ENCODE measurements around the gene FAM234A.

- no peak for TF ChIP-seq BHLHE40 (IDR thresholded peaks at IDR 0.05; ENCODE audit: borderline replicate concordance)
- TF ChIP-seq TARDBP (IDR thresholded peaks at IDR 0.05), result no peak
- no peak for TF ChIP-seq ZNF384 (IDR thresholded peaks at IDR 0.05)
- TF ChIP-seq SUZ12 (IDR thresholded peaks at IDR 0.05), result no peak
- TF ChIP-seq SP1 (IDR thresholded peaks at IDR 0.05), result no peak
- no peak for TF ChIP-seq FOXK2 (IDR thresholded peaks at IDR 0.05)
- TF ChIP-seq PKNOX1 (IDR thresholded peaks at IDR 0.05), result no peak
- TF ChIP-seq ARNT (IDR thresholded peaks at IDR 0.05), result no peak
Observed at GRCh38 chr16:192686-193085, 41.9 kb upstream of the FAM234A start.
